K562 (cell line): ENCODE data around the gene SLC35G2. TPM values are rescaled to one million over a fixed set of nuclear protein-coding genes. Genes with fewer than 3 reads are reported as not detected.

Experiments used
- BCOR ChIP-seq: fragments of 450-650 bp; IDR thresholded peaks from 2 replicates; pipeline ENCODE4 v1.6.1; 2016
- CEBPG ChIP-seq, 3 experiments: fragments of 200-800 bp in 1 of 3; sonication (Bioruptor generic) in 1 of 3; sonication (generic) in 1 of 3; formaldehyde crosslinking in 1 of 3; IDR thresholded peaks in 2 of 3; conservative IDR thresholded peaks in 1 of 3; 2 replicates each; pipeline versions ENCODE4 v1.6.1 to v1.8.0; 2016 to 2022; ENCODE audit warnings: missing compliant biosample characterization in 2 of 3, missing genetic modification characterization in 2 of 3, mild to moderate bottlenecking in 1 of 3, missing genetic modification reagents in 1 of 3
- ESRRA ChIP-seq: fragments of 450-650 bp; IDR thresholded peaks from 2 replicates; pipeline ENCODE4 v1.6.1; 2014; ENCODE audit warnings: low read depth, mild to moderate bottlenecking, moderate library complexity, borderline replicate concordance
- FIP1L1 ChIP-seq: fragments of 200-400 bp; formaldehyde crosslinking; IDR thresholded peaks from 2 replicates; pipeline ENCODE4 v1.6.1; 2018; ENCODE audit warnings: mild to moderate bottlenecking, low read depth, low read length; ENCODE audit not compliant: poor library complexity, severe bottlenecking
- IFI16 ChIP-seq: fragments of 250-450 bp; sonication (Bioruptor Pico); IDR thresholded peaks from 2 replicates; pipeline ENCODE4 v2.1.2; 2022; ENCODE audit warnings: mild to moderate bottlenecking, inconsistent platforms
- LEF1 ChIP-seq: fragments of 450-650 bp; IDR thresholded peaks from 2 replicates; pipeline ENCODE4 v1.6.1; 2016; ENCODE audit warnings: mild to moderate bottlenecking
- MCM5 ChIP-seq: fragments of 450-650 bp; IDR thresholded peaks from 2 replicates; pipeline ENCODE4 v1.6.1; 2016; ENCODE audit warnings: low read depth
- NEUROD1 ChIP-seq: fragments of 150-350 bp; IDR thresholded peaks from 2 replicates; pipeline ENCODE4 v1.6.1; 2014; ENCODE audit warnings: borderline replicate concordance, low read length, low read depth; ENCODE audit not compliant: partially characterized antibody
- NR1H2 ChIP-seq: sonication (generic); formaldehyde crosslinking; IDR thresholded peaks from 2 replicates; pipeline ENCODE4 v1.4.0; 2020; ENCODE audit warnings: mild to moderate bottlenecking, missing genetic modification reagents
- NR3C1 ChIP-seq: sonication (generic); formaldehyde crosslinking; IDR thresholded peaks from 2 replicates; pipeline ENCODE4 v1.8.1; 2022; ENCODE audit warnings: missing genetic modification reagents
- NUFIP1 ChIP-seq: fragments of 450-650 bp; IDR thresholded peaks from 2 replicates; pipeline ENCODE4 v1.6.1; 2018; ENCODE audit not compliant: partially characterized antibody
- PHF20 ChIP-seq: fragments of 450-650 bp; IDR thresholded peaks from 2 replicates; pipeline ENCODE4 v1.6.1; 2018; ENCODE audit not compliant: partially characterized antibody
- PRPF4 ChIP-seq: fragments of 200-400 bp; formaldehyde crosslinking; IDR thresholded peaks from one replicate; pipeline ENCODE4 v1.6.1; 2017; ENCODE audit warnings: low read length, low read depth, mild to moderate bottlenecking; ENCODE audit not compliant: insufficient read depth, poor library complexity, severe bottlenecking
- PURB ChIP-seq: sonication (generic); formaldehyde crosslinking; IDR thresholded peaks from 2 replicates; pipeline ENCODE4 v1.9.0; 2021; ENCODE audit warnings: low read depth, mild to moderate bottlenecking, missing genetic modification reagents
- PYGO2 ChIP-seq: fragments of 450-650 bp; IDR thresholded peaks from 2 replicates; pipeline ENCODE4 v1.6.1; 2016; ENCODE audit warnings: mild to moderate bottlenecking, missing genetic modification characterization, moderate library complexity, missing compliant biosample characterization
- SMARCB1 ChIP-seq: IDR thresholded peaks from 2 replicates; pipeline ENCODE4 v1.6.1; 2011; ENCODE audit warnings: improper control_type of control experiment, low read depth; ENCODE audit not compliant: insufficient read length
- TEAD1 ChIP-seq, 2 experiments: fragments of 450-650 bp in 1 of 2; sonication (generic) in 1 of 2; formaldehyde crosslinking; IDR thresholded peaks; 2 replicates each; pipeline versions ENCODE4 v1.4.0 to v1.8.0; 2020 to 2022; ENCODE audit warnings: mild to moderate bottlenecking in 2 of 2, missing genetic modification reagents in 1 of 2
- ZC3H11A ChIP-seq: IDR thresholded peaks from 2 replicates; pipeline ENCODE4 v1.6.1; 2012; ENCODE audit warnings: low read depth, low read length, improper control_type of control experiment
- ZKSCAN3 ChIP-seq: fragments of 250-450 bp; sonication (Bioruptor Pico); IDR thresholded peaks from 2 replicates; pipeline ENCODE4 v1.4.0; 2020
- polyA plus RNA-seq, 8 experiments: library from polyadenylated mRNA; depleted of rRNA in 4 of 8; stranded (reverse) in 5 of 8; unstranded in 3 of 8; fragments of >200 nt; fragmentation: Nextera tagmentation in 2 of 8; fragmentation: Illumina TruSeq in 1 of 8; extraction: Ambion mirVana in 2 of 8; extraction: Trizol in 1 of 8; gene quantifications; 2 replicates each; pipeline versions ENCODE4 v1.2.1 to v1.2.3, GENCODE V29; 2011 to 2014; ENCODE audit warnings: inconsistent platforms in 1 of 8, missing spikeins in 1 of 8
- total RNA-seq, 7 experiments: library from RNA; depleted of rRNA in 6 of 7; stranded (reverse); fragments of >200 nt in 6 of 7; fragmentation: Illumina TruSeq in 2 of 7; extraction: Trizol in 2 of 7; gene quantifications; 2 replicates each; pipeline versions ENCODE4 v1.2.1 to v1.2.3, GENCODE V29; 2011 to 2021; ENCODE audit warnings: low replicate concordance in 1 of 7
- TF ChIP-seq, protein P1 (sequence below): fragments of 450-650 bp; IDR thresholded peaks from 2 replicates; pipeline ENCODE4 v1.6.1; 2014; ENCODE audit warnings: low read depth, mild to moderate bottlenecking, moderate library complexity, borderline replicate concordance
- TF ChIP-seq, protein P2 (sequence below): IDR thresholded peaks from 2 replicates; pipeline ENCODE4 v1.6.1; 2011; ENCODE audit not compliant: insufficient read length; ENCODE audit errors: extremely low read depth
- TF ChIP-seq, protein P3 (sequence below), 2 experiments: fragments of 450-650 bp; IDR thresholded peaks; 2 replicates each; pipeline ENCODE4 v1.6.1; 2018; ENCODE audit warnings: mild to moderate bottlenecking in 2 of 2, low read depth in 1 of 2; ENCODE audit not compliant: partially characterized antibody in 2 of 2

The SLC35G2 gene
- total and polyA plus RNA-seq, 9 of the 15 experiments (the other 6 are each of a cell fraction or from before 2014, with no cell fraction given): 2.6 to 5.9 (median 3.2) TPM

DNA sequence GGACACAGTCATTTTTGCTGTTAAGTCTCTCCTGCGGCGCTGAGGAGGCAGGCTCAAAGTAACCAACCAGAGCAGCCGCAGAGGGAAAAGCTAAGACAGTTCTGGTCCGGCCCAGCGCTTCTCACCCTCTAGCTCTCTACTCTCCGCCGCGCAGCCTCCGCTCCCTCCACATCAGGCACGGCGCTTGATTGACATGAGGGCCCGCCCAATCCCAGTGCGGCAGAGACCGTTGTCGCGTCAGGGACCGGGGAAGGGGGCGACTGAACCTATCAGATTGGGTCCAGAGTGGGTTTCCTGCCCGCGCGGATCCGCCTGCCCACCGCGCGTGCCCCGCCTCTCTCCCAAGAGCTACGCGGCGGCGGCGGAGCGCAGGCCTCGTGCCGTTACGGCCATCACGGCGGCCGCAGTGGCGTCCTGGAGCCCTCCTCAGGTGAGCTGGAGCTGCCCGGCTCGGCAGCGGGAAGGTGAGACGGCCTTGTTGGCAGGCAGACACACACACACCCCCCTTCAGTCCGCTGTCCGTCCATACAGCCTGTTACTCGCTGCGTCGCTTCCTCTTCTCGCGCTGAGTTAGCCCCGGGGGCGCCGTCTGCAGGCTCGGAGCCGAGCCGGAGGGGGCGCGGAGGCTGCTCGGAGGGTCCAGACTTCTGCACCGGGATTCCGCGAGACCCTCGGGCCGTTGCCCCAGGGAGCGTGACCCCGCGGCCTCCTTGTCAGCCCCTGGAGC, 43.1 kb downstream of the SLC35G2 start, which contains the start of gene NCK1 (continued):
- TF ChIP-seq PHF20 (no peak), ESRRA (no peak), MCM5 (no peak), NR3C1 (CRISPR knock-in tag) (no peak), BCOR (no peak), ZC3H11A (no peak), NEUROD1 (peak; percentile 12), CEBPG (CRISPR knock-in tag; IDR thresholded peaks at IDR 0.05) (peak; percentile 54; the same call in 1 of the 2 replicates), CEBPG (tag; conservative IDR thresholded peaks at IDR 0.05 in 1 of 2, IDR thresholded peaks at IDR 0.05 in 1 of 2) (no peak), SMARCB1 (no peak), NUFIP1 (no peak), PYGO2 (no peak), PURB (CRISPR knock-in tag) (no peak), TEAD1 (CRISPR knock-in tag; IDR thresholded peaks at IDR 0.05) (peak in 1 of 2 experiments; percentile 70; a peak in 1 of 4 replicates), FIP1L1 (no peak), NR1H2 (CRISPR knock-in tag) (0 out of 2 replicates have a peak, but pooled peaks have one; percentile 37), ZKSCAN3 (CRISPR knock-in tag) (no peak), PRPF4 (no peak), IFI16 (CRISPR knock-in tag) (no peak), LEF1 (no peak)
- TF ChIP-seq, protein P1, sequence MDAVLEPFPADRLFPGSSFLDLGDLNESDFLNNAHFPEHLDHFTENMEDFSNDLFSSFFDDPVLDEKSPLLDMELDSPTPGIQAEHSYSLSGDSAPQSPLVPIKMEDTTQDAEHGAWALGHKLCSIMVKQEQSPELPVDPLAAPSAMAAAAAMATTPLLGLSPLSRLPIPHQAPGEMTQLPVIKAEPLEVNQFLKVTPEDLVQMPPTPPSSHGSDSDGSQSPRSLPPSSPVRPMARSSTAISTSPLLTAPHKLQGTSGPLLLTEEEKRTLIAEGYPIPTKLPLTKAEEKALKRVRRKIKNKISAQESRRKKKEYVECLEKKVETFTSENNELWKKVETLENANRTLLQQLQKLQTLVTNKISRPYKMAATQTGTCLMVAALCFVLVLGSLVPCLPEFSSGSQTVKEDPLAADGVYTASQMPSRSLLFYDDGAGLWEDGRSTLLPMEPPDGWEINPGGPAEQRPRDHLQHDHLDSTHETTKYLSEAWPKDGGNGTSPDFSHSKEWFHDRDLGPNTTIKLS: peak; percentile 26; the same call in 1 of the 2 replicates
- TF ChIP-seq, protein P2, sequence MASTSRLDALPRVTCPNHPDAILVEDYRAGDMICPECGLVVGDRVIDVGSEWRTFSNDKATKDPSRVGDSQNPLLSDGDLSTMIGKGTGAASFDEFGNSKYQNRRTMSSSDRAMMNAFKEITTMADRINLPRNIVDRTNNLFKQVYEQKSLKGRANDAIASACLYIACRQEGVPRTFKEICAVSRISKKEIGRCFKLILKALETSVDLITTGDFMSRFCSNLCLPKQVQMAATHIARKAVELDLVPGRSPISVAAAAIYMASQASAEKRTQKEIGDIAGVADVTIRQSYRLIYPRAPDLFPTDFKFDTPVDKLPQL: no peak
- TF ChIP-seq, protein P3, sequence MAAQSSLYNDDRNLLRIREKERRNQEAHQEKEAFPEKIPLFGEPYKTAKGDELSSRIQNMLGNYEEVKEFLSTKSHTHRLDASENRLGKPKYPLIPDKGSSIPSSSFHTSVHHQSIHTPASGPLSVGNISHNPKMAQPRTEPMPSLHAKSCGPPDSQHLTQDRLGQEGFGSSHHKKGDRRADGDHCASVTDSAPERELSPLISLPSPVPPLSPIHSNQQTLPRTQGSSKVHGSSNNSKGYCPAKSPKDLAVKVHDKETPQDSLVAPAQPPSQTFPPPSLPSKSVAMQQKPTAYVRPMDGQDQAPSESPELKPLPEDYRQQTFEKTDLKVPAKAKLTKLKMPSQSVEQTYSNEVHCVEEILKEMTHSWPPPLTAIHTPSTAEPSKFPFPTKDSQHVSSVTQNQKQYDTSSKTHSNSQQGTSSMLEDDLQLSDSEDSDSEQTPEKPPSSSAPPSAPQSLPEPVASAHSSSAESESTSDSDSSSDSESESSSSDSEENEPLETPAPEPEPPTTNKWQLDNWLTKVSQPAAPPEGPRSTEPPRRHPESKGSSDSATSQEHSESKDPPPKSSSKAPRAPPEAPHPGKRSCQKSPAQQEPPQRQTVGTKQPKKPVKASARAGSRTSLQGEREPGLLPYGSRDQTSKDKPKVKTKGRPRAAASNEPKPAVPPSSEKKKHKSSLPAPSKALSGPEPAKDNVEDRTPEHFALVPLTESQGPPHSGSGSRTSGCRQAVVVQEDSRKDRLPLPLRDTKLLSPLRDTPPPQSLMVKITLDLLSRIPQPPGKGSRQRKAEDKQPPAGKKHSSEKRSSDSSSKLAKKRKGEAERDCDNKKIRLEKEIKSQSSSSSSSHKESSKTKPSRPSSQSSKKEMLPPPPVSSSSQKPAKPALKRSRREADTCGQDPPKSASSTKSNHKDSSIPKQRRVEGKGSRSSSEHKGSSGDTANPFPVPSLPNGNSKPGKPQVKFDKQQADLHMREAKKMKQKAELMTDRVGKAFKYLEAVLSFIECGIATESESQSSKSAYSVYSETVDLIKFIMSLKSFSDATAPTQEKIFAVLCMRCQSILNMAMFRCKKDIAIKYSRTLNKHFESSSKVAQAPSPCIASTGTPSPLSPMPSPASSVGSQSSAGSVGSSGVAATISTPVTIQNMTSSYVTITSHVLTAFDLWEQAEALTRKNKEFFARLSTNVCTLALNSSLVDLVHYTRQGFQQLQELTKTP (IDR thresholded peaks at IDR 0.05; ENCODE audit: low read depth in 1 of 2, partially characterized antibody in 2 of 2): no peak
